ENCODE measurements around the gene MARCHF11. TPM values are rescaled to one million over a fixed set of nuclear protein-coding genes. Genes with fewer than 3 reads are reported as not detected.

Gene MARCHF11
- total and polyA plus RNA-seq, 2 of the 8 experiments (the other 6 are each of a cell fraction or from before 2014, with no cell fraction given) = 0.27 to 0.82 TPM

GRCh38 chr5:16082982-16083381 is 96.6 kb downstream of the MARCHF11 start:
- no peak for FAIRE-seq
- H3K79me2 ChIP-seq (ENCODE audit: control insufficient read depth in 1 of 2, insufficient read depth in 2 of 2, low read length in 2 of 2) = no peaks in the 10 kb centered on the region
- no peak overlapping the region for H3K4me3 ChIP-seq (ENCODE audit: extremely low read depth in 1 of 4, insufficient read depth in 2 of 4, low read depth in 3 of 4, low read length in 4 of 4)
- no peak overlapping the region for H2BK120ac ChIP-seq (replicated peaks; ENCODE audit: low read depth, low read length)
- ChIA-PET POLR2A (ENCODE audit: partially characterized antibody) (no interaction called here), CTCF (ENCODE audit: partially characterized antibody) (interaction anchor here (1.5 to 1.7 kb wide), 2 partner anchors 12 to 78 kb away, joined by 3 to 4 read pairs; no protein-coding TSS in a partner anchor)
- H2AK5ac ChIP-seq (ENCODE audit: low read depth, low read length) = no peak overlapping the region
- no peak overlapping the region for H3K56ac ChIP-seq (replicated peaks; ENCODE audit: insufficient read length, low read depth, low read length)
- no peak overlapping the region for H3K14ac ChIP-seq (ENCODE audit: insufficient read length)
- no peaks in the 10 kb centered on the region for H3K9me3 ChIP-seq (ENCODE audit: insufficient read depth in 2 of 2, low read depth in 1 of 2, low read length in 1 of 2)
- no peaks in the 10 kb centered on the region for H3K23me2 ChIP-seq (ENCODE audit: low read depth, low read length)
- no peak overlapping the region for H4K91ac ChIP-seq (replicated peaks; ENCODE audit: insufficient read length, low read length)
- DNase-seq (ENCODE audit: low read depth in 1 of 2, low spot score in 2 of 2) = no peak
- no peak overlapping the region for H3K4ac ChIP-seq (replicated peaks; ENCODE audit: insufficient read length, low read depth, low read length)
- no peak overlapping the region for H2BK20ac ChIP-seq (ENCODE audit: low read length)
- H2BK12ac ChIP-seq (ENCODE audit: low read depth, low read length) = no peak overlapping the region
- no peak overlapping the region for H3K4me2 ChIP-seq (ENCODE audit: insufficient read depth in 1 of 2, low read depth in 2 of 2, low read length in 2 of 2)
- no peak overlapping the region for H3K9ac ChIP-seq (replicated peaks in 1 of 4; ENCODE audit: extremely low read depth in 1 of 4, low read depth in 3 of 4, low read length in 3 of 4)
- H3K18ac ChIP-seq (ENCODE audit: extremely low read depth, low read length) = no peak overlapping the region
- 99% methylated on average over 4 of the region's 4 CpGs; no CpG with 5 or more reads in 1 of the 2 experiments for WGBS, 2 experiments (ENCODE audit: extremely low coverage in 1 of 2, insufficient coverage in 1 of 2, insufficient read length in 1 of 2, insufficient replicate concordance in 2 of 2, low coverage in 1 of 2, low lambda C conversion rate in 2 of 2, missing lambda C conversion rate in 1 of 2)
- H2BK5ac ChIP-seq (ENCODE audit: low read depth, low read length) = no peak overlapping the region
- H3K27ac ChIP-seq (ENCODE audit: low read depth, low read length) = no peak overlapping the region
- no peak overlapping the region for H4K5ac ChIP-seq (ENCODE audit: insufficient read length, low read depth, low read length)
- H4K20me1 ChIP-seq (replicated peaks in 1 of 2; ENCODE audit: control insufficient read depth in 1 of 2, insufficient read depth in 2 of 2, low read length in 2 of 2) = no peaks in the 10 kb centered on the region
- no peak overlapping the region for H3K23ac ChIP-seq (ENCODE audit: insufficient read length)
- H4K8ac ChIP-seq (ENCODE audit: extremely low read depth, insufficient read depth, low read length) = no peak overlapping the region
- no peaks in the 10 kb centered on the region for H3K79me1 ChIP-seq (ENCODE audit: low read depth, low read length)
- H3K36me3 ChIP-seq (ENCODE audit: control insufficient read depth in 2 of 4, insufficient read depth in 4 of 4, low read length in 3 of 4) = no peaks in the 10 kb centered on the region
- H2BK15ac ChIP-seq (ENCODE audit: low read length) = no peak overlapping the region
- no peak overlapping the region for H2AFZ ChIP-seq (ENCODE audit: low read length)
- no peaks in the 10 kb centered on the region for H3K27me3 ChIP-seq (replicated peaks in 1 of 4; ENCODE audit: control insufficient read depth in 3 of 4, extremely low read depth in 1 of 4, insufficient read depth in 3 of 4, low read length in 3 of 4)
- peaks cover 0 to 5% (median 1%) of the 10 kb centered on the region in 4 experiments; a peak in 2 of 7 replicates for H3K4me1 ChIP-seq (replicated peaks in 1 of 4; ENCODE audit: control insufficient read depth in 3 of 4, insufficient read depth in 4 of 4, low read length in 3 of 4)
- TF ChIP-seq POU5F1 (IDR thresholded peaks at IDR 0.05; ENCODE audit: low read depth, low read length) (no peak), RFX5 (IDR thresholded peaks at IDR 0.05; ENCODE audit: borderline replicate concordance, low read depth, low read length) (no peak), TAF7 (optimal IDR thresholded peaks at IDR 0.05; ENCODE audit: borderline replicate concordance, low read depth, low read length) (no peak), SP4 (IDR thresholded peaks at IDR 0.05; ENCODE audit: low read length) (no peak), CEBPB (IDR thresholded peaks at IDR 0.05; ENCODE audit: low read depth, low read length) (no peak), CHD1 (IDR thresholded peaks at IDR 0.05; ENCODE audit: low read depth, low read length) (no peak), GTF2F1 (IDR thresholded peaks at IDR 0.05; ENCODE audit: borderline replicate concordance, low read depth, low read length) (no peak), KDM1A (IDR thresholded peaks at IDR 0.05; ENCODE audit: borderline replicate concordance, low read length) (no peak), CTCF (IDR thresholded peaks at IDR 0.05; ENCODE audit: control extremely low read depth in 1 of 3, insufficient read depth in 1 of 3, low read depth in 1 of 3, low read length in 3 of 3) (no peak), PHF8 (conservative IDR thresholded peaks at IDR 0.05; ENCODE audit: low read depth, low read length) (no peak), TCF12 (IDR thresholded peaks at IDR 0.05; ENCODE audit: low read depth, low read length) (no peak), FOSL1 (IDR thresholded peaks at IDR 0.05; ENCODE audit: insufficient read depth, low read depth, low read length) (no peak)

Data from H1 (cell line).